ENCODE data around the gene GRPEL2.

Gene GRPEL2

DNA sequence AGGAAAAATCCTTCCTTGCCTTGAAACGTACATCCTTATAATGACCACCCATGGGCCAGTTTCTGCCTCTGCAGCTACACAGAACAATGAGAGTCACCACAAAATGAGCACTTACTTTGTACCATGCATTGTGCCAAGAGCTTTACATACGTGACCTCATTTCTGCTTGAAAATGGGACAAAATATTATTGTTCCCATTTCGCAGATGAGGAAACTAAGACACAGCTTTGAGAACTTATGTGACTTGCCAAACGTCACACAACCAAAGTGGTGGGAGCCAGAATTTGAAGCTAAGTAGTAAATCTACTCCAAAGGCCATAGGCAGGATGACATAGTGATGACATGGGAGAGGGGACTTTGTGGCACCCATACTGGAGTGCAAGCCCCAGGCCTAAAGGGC lies 34.8 kb upstream of the GRPEL2 start:
- TF ChIP-seq, protein P1, sequence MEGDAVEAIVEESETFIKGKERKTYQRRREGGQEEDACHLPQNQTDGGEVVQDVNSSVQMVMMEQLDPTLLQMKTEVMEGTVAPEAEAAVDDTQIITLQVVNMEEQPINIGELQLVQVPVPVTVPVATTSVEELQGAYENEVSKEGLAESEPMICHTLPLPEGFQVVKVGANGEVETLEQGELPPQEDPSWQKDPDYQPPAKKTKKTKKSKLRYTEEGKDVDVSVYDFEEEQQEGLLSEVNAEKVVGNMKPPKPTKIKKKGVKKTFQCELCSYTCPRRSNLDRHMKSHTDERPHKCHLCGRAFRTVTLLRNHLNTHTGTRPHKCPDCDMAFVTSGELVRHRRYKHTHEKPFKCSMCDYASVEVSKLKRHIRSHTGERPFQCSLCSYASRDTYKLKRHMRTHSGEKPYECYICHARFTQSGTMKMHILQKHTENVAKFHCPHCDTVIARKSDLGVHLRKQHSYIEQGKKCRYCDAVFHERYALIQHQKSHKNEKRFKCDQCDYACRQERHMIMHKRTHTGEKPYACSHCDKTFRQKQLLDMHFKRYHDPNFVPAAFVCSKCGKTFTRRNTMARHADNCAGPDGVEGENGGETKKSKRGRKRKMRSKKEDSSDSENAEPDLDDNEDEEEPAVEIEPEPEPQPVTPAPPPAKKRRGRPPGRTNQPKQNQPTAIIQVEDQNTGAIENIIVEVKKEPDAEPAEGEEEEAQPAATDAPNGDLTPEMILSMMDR (IDR thresholded peaks at IDR 0.05; ENCODE audit: low read depth, low read length): no peak
- no peak overlapping the region for H3K4me3 ChIP-seq (ENCODE audit: low read depth, low read length)

DNA sequence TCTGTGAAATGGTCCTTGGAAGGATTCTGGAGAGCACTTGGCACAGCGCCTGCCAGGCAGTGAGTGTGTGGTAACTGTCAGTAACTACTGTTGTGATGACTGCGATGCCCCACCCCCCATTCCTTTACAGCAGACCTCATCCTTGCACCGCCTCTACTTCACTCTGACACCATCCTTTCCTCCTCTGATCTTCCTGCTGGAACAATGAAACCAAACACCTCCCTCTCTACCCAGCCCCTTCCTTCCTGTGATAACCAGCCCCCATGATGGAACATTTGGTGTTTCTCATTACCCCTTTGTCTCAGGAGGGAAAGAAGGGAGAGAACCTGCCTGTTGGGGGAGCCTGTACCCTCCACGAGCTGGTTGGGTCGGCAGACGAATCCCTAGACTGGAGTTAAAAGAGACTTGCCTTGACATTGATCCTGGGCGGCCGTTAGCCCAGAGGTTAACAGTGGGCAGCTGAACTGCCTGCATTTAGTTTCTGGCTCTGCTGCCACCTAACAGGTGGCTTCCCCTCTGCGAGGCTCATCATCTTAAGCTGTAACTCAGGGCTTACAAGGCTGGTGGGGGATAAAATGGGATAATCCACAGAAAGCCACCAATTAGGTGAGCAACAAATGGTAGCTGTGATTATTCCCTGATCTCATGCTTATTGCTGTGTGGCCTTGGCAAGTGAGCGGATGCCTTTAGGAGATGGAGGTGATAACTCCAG lies 34.2 kb upstream of the GRPEL2 start:
- TF ChIP-seq, protein P1 (IDR thresholded peaks at IDR 0.05; ENCODE audit: low read depth, low read length): no peak

DNA sequence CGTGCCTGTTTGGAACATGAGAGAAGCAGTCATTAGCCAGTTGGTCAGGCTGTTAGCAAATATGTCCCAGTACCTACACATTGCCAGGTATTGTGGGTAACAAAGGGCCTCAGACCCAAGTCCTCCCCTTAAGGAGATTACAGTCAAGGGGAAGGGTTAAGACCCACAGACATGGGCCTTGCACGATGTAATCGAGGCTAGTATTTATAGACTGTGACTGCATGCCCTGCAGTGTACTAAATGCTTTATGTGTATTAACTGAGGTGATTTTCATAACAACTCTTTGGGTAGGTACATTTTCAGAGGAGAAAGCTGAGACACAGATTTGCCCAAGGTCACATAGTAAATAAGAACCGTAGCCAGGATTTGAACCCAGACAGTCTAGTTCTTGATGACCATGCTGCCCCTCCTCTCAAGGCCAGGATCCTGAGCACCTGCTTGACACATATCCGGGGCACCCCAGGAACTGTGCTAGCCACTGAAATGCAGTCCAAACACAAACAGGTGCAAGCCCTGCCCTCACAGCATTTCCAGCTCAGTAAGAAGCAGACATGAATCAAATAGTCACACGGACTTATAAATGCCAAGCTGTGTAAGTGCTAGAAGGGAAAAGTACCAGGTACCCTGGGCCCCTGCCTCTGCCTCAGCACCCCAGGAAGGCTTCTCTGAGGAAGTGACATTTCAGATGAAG lies 32.0 kb upstream of the GRPEL2 start:
- H3K4me3 ChIP-seq (ENCODE audit: low read depth, low read length): no peak overlapping the region
- TF ChIP-seq, protein P1 (IDR thresholded peaks at IDR 0.05; ENCODE audit: low read depth, low read length): no peak

More for the DNA sequence above, 34.2 kb upstream of the GRPEL2 start:
- no peak overlapping the region for H3K4me3 ChIP-seq (ENCODE audit: low read depth, low read length)

DNA sequence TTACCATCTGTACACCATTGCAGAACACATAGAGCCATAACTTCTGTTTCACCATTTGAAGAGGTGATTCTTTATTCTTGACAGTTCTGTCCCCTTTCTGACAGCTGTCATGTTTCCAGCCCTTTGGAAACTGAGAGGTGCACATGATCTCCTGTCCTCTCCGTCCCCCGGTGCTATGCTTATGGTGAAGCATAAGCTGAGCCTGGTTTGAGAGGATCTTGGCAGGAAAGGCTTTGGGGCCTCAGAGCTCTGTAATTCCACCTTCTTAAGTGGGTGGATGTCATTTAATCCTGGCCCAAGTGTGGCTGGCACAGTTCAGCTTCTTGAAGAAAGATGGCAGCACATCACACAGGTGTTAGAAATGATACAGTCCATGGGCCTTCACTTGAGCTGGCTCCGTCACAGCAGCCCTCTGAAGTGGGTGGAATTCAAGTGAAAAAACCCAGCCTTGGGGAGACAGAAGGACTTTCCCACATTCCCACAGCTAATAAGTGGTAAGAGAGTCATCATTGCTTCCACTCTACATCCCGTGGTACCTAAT lies 30.7 kb upstream of the GRPEL2 start:
- TF ChIP-seq, protein P1 (IDR thresholded peaks at IDR 0.05; ENCODE audit: low read depth, low read length): no peak
- H3K4me3 ChIP-seq (ENCODE audit: low read depth, low read length): no peak overlapping the region

DNA sequence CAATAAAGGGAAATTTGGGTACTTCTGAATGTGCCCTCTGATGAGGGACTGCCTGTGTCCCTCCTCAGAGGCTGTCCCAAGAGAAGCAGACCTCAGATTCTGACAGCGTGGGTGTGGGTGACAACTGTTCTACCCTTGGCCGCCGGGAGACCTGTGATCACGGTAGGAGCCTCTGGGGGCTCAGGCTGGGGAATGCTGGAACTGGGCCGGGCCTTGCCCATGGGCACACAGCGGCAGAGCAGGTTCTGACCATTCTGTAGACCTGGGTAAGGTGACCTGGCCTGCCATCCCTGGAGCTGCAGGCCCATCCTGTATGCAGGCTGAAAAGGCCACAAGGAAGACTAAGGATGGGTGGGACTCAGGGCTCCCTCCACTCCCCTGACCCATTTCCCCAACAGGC lies 29.5 kb upstream of the GRPEL2 start:
- no peak overlapping the region for H3K4me3 ChIP-seq (ENCODE audit: low read depth, low read length)
- TF ChIP-seq, protein P1 (IDR thresholded peaks at IDR 0.05; ENCODE audit: low read depth, low read length): no peak

DNA sequence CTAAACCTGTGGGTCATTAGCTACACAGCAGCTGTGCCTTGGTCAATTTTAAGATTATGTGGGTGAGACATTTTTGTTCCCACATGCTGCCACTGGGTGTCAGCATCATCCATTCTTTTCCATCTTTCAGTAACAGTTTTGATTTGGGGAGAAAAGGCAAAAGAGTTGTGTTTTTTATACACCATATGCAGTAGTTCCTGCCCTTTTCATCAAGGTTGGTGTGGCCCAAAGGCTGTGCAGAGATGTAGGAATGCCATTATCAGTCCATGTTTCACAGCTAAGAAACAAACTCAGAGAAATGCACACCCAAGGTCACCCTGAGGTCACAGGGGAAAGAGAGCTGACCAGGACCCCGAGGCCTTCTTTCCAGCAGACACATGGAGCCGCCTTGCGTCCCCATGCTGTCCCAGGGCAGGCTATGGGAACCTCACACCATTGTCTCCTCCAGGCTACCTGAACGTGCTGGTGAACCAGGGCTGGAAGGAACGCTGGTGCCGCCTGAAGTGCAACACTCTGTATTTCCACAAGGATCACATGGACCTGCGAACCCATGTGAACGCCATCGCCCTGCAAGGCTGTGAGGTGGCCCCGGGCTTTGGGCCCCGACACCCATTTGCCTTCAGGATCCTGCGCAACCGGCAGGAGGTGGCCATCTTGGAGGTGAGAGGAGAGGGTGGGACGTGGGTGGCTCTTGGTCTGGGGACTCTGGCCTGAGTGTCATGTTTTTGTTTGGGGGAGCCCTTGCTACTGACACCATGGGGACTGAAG lies 27.8 kb upstream of the GRPEL2 start:
- TF ChIP-seq, protein P1 (IDR thresholded peaks at IDR 0.05; ENCODE audit: low read depth, low read length): peak; percentile 52

More for the DNA sequence above, 27.8 kb upstream of the GRPEL2 start:
- no peak overlapping the region for H3K4me3 ChIP-seq (ENCODE audit: low read depth, low read length)
